ENCODE measurements around the gene HERC6.

DNA sequence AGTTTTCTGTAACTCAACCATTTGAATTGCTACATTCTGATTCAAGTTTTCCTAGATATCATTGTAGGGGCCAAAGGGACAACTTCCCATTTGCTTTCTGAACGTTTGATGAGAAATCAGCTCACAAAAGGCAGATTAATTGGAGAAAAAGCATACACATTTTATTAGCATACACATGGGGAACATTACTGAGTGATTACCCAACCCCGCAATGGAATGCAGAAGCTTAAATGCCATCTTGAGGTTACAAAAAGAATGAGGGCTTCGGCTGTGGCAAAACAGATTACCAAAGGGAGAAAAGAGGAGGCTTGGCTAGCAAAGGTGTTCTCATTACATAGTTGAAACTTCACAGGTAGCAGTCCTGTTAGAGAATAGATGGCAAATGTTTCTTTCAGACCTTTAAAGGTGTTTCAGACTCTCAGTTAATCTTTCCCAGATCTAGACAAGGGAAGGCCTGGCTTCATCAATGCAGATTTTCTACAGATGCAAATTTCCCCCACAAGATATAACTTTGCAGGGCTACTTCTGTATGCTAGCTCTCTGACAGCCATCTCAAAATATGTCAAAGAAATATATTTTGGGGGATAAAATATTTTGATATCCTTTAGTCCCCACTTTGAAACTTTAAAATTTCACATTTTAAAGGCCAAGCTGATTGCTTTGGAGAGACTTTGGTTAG is 26.5 kb upstream of the HERC6 start:
- TF ChIP-seq POLR2AphosphoS5 (IDR thresholded peaks at IDR 0.05; ENCODE audit: low read depth), result no peak
- TF ChIP-seq, protein P1, sequence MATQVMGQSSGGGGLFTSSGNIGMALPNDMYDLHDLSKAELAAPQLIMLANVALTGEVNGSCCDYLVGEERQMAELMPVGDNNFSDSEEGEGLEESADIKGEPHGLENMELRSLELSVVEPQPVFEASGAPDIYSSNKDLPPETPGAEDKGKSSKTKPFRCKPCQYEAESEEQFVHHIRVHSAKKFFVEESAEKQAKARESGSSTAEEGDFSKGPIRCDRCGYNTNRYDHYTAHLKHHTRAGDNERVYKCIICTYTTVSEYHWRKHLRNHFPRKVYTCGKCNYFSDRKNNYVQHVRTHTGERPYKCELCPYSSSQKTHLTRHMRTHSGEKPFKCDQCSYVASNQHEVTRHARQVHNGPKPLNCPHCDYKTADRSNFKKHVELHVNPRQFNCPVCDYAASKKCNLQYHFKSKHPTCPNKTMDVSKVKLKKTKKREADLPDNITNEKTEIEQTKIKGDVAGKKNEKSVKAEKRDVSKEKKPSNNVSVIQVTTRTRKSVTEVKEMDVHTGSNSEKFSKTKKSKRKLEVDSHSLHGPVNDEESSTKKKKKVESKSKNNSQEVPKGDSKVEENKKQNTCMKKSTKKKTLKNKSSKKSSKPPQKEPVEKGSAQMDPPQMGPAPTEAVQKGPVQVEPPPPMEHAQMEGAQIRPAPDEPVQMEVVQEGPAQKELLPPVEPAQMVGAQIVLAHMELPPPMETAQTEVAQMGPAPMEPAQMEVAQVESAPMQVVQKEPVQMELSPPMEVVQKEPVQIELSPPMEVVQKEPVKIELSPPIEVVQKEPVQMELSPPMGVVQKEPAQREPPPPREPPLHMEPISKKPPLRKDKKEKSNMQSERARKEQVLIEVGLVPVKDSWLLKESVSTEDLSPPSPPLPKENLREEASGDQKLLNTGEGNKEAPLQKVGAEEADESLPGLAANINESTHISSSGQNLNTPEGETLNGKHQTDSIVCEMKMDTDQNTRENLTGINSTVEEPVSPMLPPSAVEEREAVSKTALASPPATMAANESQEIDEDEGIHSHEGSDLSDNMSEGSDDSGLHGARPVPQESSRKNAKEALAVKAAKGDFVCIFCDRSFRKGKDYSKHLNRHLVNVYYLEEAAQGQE (IDR thresholded peaks at IDR 0.05; ENCODE audit: insufficient replicate concordance, low read depth), result no peak

Measured in HL-60 (cell line).